HCT116 (cell line): ENCODE results near the gene TRRAP.

Experiments
- EZH2 ChIP-seq: fragments of 200-600 bp; sonication (generic); IDR thresholded peaks from 2 replicates; pipeline ENCODE4 v1.6.1; 2017; ENCODE audit warnings: antibody characterized with exemption, mixed run types
- POLR2A ChIP-seq: IDR thresholded peaks from 2 replicates; pipeline ENCODE4 v1.7.0; 2011; ENCODE audit warnings: borderline replicate concordance; ENCODE audit not compliant: insufficient read depth, insufficient read length; ENCODE audit errors: extremely low read depth
- POLR2AphosphoS5 ChIP-seq: IDR thresholded peaks from 2 replicates; pipeline ENCODE4 v1.6.1; 2011; ENCODE audit warnings: mild to moderate bottlenecking, low read depth, low read length, moderate library complexity
- TF ChIP-seq, protein P1 (sequence below): IDR thresholded peaks from 2 replicates; pipeline ENCODE4 v1.6.1; 2011; ENCODE audit warnings: mild to moderate bottlenecking, low read length, moderate library complexity; ENCODE audit not compliant: insufficient replicate concordance; ENCODE audit errors: extremely low read depth
- TF ChIP-seq, protein P2 (sequence below), 3 experiments: fragments of 200-600 bp in 1 of 3; sonication (generic) in 1 of 3; IDR thresholded peaks in 2 of 3; conservative IDR thresholded peaks in 1 of 3; 2 replicates each; pipeline ENCODE4 v1.5.1; 2012 to 2017; ENCODE audit warnings: low read depth in 2 of 3, low read length in 2 of 3, antibody characterized with exemption in 1 of 3, borderline replicate concordance in 1 of 3, control low read depth in 1 of 3, mild to moderate bottlenecking in 1 of 3, mixed read lengths in 1 of 3, mixed run types in 1 of 3, moderate library complexity in 1 of 3; ENCODE audit not compliant: insufficient read depth in 1 of 3

DNA sequence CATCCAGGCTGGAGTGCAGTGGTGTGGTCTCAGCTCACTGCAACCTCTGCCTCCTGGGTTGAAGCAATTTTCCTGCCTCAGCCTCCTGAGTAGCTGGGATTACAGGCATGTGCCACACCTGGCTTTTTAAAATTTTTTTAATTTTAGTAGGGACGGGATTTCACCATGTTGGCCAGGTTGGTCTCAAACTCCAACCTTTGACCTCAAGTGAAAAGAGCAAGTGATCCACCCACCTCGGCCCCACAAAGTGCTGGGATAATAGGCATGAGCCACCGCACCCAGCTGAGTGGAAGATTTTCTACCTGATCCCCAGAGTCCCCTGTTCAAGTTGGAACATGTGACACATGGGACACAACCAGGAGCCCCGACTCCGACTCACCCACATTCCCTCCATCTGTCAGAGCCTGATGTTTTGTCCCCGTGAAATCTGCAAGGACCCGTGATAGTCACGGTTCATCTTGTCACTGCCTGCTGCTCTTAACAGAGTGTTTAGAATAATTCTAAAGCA, 161.1 kb downstream of the TRRAP start:
- TF ChIP-seq, protein P1, sequence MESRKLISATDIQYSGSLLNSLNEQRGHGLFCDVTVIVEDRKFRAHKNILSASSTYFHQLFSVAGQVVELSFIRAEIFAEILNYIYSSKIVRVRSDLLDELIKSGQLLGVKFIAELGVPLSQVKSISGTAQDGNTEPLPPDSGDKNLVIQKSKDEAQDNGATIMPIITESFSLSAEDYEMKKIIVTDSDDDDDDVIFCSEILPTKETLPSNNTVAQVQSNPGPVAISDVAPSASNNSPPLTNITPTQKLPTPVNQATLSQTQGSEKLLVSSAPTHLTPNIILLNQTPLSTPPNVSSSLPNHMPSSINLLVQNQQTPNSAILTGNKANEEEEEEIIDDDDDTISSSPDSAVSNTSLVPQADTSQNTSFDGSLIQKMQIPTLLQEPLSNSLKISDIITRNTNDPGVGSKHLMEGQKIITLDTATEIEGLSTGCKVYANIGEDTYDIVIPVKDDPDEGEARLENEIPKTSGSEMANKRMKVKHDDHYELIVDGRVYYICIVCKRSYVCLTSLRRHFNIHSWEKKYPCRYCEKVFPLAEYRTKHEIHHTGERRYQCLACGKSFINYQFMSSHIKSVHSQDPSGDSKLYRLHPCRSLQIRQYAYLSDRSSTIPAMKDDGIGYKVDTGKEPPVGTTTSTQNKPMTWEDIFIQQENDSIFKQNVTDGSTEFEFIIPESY: no peak
- TF ChIP-seq POLR2AphosphoS5: no peak
- TF ChIP-seq EZH2: no peak
- TF ChIP-seq, protein P2, sequence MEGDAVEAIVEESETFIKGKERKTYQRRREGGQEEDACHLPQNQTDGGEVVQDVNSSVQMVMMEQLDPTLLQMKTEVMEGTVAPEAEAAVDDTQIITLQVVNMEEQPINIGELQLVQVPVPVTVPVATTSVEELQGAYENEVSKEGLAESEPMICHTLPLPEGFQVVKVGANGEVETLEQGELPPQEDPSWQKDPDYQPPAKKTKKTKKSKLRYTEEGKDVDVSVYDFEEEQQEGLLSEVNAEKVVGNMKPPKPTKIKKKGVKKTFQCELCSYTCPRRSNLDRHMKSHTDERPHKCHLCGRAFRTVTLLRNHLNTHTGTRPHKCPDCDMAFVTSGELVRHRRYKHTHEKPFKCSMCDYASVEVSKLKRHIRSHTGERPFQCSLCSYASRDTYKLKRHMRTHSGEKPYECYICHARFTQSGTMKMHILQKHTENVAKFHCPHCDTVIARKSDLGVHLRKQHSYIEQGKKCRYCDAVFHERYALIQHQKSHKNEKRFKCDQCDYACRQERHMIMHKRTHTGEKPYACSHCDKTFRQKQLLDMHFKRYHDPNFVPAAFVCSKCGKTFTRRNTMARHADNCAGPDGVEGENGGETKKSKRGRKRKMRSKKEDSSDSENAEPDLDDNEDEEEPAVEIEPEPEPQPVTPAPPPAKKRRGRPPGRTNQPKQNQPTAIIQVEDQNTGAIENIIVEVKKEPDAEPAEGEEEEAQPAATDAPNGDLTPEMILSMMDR (IDR thresholded peaks at IDR 0.05 in 2 of 3, conservative IDR thresholded peaks at IDR 0.05 in 1 of 3; ENCODE audit: borderline replicate concordance in 1 of 3, insufficient read depth in 1 of 3, low read depth in 2 of 3, low read length in 2 of 3): no peak
- no peak for TF ChIP-seq POLR2A
